Occipital lobe (tissue), 2 donors: ENCODE data around the gene ALB. TPM values are rescaled to one million over a fixed set of nuclear protein-coding genes. Genes with fewer than 3 reads are reported as not detected.

ENCODE experiments used
- DNase-seq: peaks from one replicate; lab custom pipeline; 2025; lab: John Stamatoyannopoulos, UW
- total RNA-seq: library from RNA; depleted of rRNA; stranded (reverse); fragments of >200 nt; gene quantifications from one replicate; pipeline ENCODE4 v1.2.3, GENCODE V29; 2014

The ALB gene
- total RNA-seq, 1 donor from 2014 or later, result 14.2 TPM

GRCh38 chr4:73429826-73430587 is 25.9 kb downstream of the ALB start:
- DNase-seq, result no peak

- no peak for DNase-seq
Measured at GRCh38 chr4:73431813-73432168, 27.7 kb downstream of the ALB start.

GRCh38 chr4:73432169-73433000 is 28.3 kb downstream of the ALB start:
- no peak for DNase-seq

GRCh38 chr4:73433140-73433539 is 29.1 kb downstream of the ALB start:
- no peak for DNase-seq

GRCh38 chr4:73434311-73434710 is 30.2 kb downstream of the ALB start:
- DNase-seq, result no peak

- DNase-seq, result no peak
Measured at GRCh38 chr4:73435984-73436383, 31.9 kb downstream of the ALB start, which contains the start of gene AFP. AFP (plus strand) TSS chr4:73436221; CDS start chr4:73436263, 42 bp downstream.

- no peak for DNase-seq
Measured at GRCh38 chr4:73436674-73437557, 32.8 kb downstream of the ALB start.

- no peak for DNase-seq
Measured at GRCh38 chr4:73437558-73437956, 33.5 kb downstream of the ALB start.

GRCh38 chr4:73438048-73438447 is 34.0 kb downstream of the ALB start:
- DNase-seq, result no peak

- no peak for DNase-seq
Measured at GRCh38 chr4:73438582-73439215, 34.6 kb downstream of the ALB start.

- no peak for DNase-seq
Measured at GRCh38 chr4:73439445-73439844, 35.4 kb downstream of the ALB start.

- no peak for DNase-seq
Measured at GRCh38 chr4:73439991-73440390, 35.9 kb downstream of the ALB start.

- DNase-seq, result no peak
Measured at GRCh38 chr4:73440653-73441052, 36.6 kb downstream of the ALB start.

- no peak for DNase-seq
Measured at GRCh38 chr4:73442275-73442674, 38.2 kb downstream of the ALB start.

- DNase-seq, result no peak
Measured at GRCh38 chr4:73443224-73443623, 39.1 kb downstream of the ALB start.

- DNase-seq, result peak; percentile 10
Measured at GRCh38 chr4:73445383-73446335, 41.6 kb downstream of the ALB start.

GRCh38 chr4:73446336-73446938 is 42.4 kb downstream of the ALB start:
- DNase-seq, result no peak

GRCh38 chr4:73447671-73448070 is 43.6 kb downstream of the ALB start:
- no peak for DNase-seq

GRCh38 chr4:73448448-73449203 is 44.5 kb downstream of the ALB start:
- DNase-seq, result no peak
